ENCODE data around the gene MUC4. TPM values are rescaled to one million over a fixed set of nuclear protein-coding genes. Genes with fewer than 3 reads are reported as not detected.

The MUC4 gene
- total RNA-seq, 4 donors from 2014 or later = 0.27 TPM; not detected in 3

DNA sequence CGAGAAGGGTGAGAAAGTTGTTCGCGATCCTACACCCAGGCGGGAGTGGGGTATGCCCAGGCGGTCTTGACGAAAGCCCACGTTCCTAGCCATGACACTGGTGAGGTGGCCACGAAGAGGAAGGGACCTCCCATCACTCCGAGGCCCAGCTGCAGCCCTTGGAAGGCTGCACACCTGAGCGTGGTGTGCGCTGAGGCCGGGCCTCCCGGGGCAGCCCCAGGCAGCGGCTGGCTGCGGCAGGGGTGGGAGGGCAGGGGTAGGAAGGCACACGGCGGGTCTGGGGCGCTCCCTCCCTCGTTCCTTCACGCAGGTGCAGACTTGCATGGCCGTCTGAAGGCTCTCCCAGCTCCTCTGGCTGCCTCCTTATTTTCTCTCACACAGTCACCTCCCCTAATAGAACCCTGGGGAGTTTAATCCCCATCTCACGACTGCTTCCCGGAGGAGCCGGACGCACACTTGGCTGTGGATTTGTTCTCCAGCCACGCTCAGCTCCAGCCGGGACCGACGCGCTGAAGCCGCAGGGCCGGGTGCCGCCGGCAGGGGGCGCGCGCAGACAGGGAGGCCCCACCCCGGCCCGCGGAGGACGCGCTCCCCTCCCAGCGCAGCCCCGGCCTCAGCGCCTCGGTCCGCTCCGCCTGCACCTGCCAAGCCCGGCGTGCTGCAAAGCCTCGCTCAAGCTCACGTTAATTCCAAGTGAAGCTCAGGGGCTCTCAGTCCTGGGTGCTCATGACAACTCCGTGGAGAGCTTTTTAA is 37.8 kb upstream of the MUC4 start:
- no peaks in the 10 kb centered on the region for H3K36me3 ChIP-seq
- H3K27me3 ChIP-seq = no peaks in the 10 kb centered on the region
- DNase-seq = no peak
- H3K4me3 ChIP-seq = no peak overlapping the region
- no peaks in the 10 kb centered on the region for H3K9me3 ChIP-seq
- in situ Hi-C loops (cut with MboI; ENCODE audit: low sequenced_read_pairs in 4 of 4) = loop anchor here (10.0 to 25.0 kb wide), 4 partner anchors 65 to 287 kb away; partner anchors contain the start of gene APOD (in 1 of the 4)
- TF ChIP-seq, protein P1, sequence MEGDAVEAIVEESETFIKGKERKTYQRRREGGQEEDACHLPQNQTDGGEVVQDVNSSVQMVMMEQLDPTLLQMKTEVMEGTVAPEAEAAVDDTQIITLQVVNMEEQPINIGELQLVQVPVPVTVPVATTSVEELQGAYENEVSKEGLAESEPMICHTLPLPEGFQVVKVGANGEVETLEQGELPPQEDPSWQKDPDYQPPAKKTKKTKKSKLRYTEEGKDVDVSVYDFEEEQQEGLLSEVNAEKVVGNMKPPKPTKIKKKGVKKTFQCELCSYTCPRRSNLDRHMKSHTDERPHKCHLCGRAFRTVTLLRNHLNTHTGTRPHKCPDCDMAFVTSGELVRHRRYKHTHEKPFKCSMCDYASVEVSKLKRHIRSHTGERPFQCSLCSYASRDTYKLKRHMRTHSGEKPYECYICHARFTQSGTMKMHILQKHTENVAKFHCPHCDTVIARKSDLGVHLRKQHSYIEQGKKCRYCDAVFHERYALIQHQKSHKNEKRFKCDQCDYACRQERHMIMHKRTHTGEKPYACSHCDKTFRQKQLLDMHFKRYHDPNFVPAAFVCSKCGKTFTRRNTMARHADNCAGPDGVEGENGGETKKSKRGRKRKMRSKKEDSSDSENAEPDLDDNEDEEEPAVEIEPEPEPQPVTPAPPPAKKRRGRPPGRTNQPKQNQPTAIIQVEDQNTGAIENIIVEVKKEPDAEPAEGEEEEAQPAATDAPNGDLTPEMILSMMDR (IDR thresholded peaks at IDR 0.05 in 4 of 5, conservative IDR thresholded peaks at IDR 0.05 in 1 of 5) = peak in 3 of 5 experiments; percentile 21 to 41 (median 28)
- TF ChIP-seq POLR2A (IDR thresholded peaks at IDR 0.05) = no peak
- peaks cover 17 to 22% of the 10 kb centered on the region in 2 donors for H3K4me1 ChIP-seq
- H3K27ac ChIP-seq = no peak overlapping the region
- intact Hi-C loops (cut with DNase I; ENCODE audit: low total_unique reads) = loop anchor here (5.0 to 10.0 kb wide), 2 partner anchors 307 to 575 kb away; partner anchors contain the start of genes PPP1R2 and XXYLT1
- no peak for ATAC-seq

DNA sequence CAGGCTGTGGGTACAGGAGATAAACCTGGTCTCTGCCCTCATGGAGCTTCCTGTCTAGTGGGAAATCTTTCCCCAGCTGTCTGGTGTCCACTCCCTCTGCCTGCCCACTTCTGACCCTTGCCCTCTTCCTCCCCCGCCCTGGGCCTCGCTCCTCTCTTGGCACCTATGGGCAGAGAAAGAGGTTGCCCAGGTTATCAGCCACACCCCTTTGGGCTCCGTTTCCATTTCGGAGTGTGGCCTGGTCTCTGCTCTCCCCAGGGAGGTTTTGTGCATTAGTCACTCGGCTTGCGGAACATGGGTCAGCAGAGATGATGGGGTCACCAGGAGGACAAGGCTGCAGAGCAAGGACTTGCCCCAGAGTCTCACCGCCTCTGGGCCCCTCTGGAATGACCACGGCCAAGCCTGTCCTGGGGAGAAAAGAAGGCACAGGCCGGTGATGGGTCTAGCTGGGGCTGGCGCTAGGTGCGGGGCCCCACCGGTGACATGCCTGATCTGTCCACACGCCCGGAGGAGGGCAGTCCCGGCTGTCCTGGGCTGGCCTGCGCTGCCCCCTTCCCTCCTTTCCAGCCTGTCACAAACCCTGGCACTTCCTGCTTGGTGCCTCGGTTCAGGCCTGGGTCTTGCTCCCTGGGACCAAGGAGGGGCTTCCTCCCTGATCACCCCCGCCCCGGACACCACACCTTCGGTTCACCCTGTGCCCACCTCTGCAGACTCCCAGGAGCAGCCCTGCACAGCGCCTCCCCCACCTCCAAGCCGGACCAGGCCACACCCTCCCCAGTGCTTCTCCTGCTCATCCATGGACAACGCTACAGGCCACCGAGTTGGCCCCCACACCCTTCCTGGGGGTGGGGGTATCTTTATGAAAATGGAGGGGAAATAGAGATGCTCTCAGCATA is 35.6 kb upstream of the MUC4 start:
- Histone ChIP-seq H3K4me1 (peaks cover 11 to 13% of the 10 kb centered on the region in 2 donors), H3K27ac (no peak overlapping the region), H3K36me3 (no peaks in the 10 kb centered on the region), H3K9me3 (no peaks in the 10 kb centered on the region), H3K27me3 (no peaks in the 10 kb centered on the region), H3K4me3 (no peak overlapping the region)
- ATAC-seq = no peak
- in situ Hi-C loops (cut with MboI; ENCODE audit: low sequenced_read_pairs in 4 of 4) = loop anchor here in 3 of 4 donors (25.0 kb wide), 3 partner anchors 235 to 285 kb away; partner anchors contain the start of gene APOD (in 1 of the 3)
- intact Hi-C loops (cut with DNase I; ENCODE audit: low total_unique reads) = no loop called here
- TF ChIP-seq POLR2A (IDR thresholded peaks at IDR 0.05) = no peak
- TF ChIP-seq, protein P1 (IDR thresholded peaks at IDR 0.05 in 4 of 5, conservative IDR thresholded peaks at IDR 0.05 in 1 of 5) = no peak
- no peak for DNase-seq

DNA sequence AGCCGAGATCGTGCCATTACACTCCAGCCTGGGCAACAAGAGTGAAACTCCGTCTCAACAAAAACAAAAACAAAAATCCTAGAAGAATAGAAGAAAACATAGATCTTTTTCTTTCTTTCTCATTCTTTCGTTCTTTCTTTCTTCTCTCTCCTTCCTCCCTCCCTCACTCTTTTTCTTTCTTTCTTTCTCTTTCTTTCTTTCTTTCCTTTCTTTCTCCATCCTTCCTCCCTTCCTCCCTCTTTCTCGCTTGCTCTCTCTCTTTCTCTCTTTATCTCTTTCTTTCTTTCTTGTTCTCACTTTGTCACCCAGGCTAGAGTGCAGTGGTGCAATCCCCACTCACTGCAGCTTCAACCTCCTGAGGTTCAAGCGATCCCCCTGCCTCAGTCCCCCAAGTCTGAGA is 33.8 kb upstream of the MUC4 start:
- ATAC-seq = no peak
- Histone ChIP-seq H3K36me3 (no peaks in the 10 kb centered on the region), H3K9me3 (no peaks in the 10 kb centered on the region), H3K27me3 (no peaks in the 10 kb centered on the region), H3K4me3 (no peak overlapping the region), H3K4me1 (no peaks in the 10 kb centered on the region), H3K27ac (no peak overlapping the region)
- intact Hi-C loops (cut with DNase I; ENCODE audit: low total_unique reads) = no loop called here
- in situ Hi-C loops (cut with MboI; ENCODE audit: low sequenced_read_pairs in 4 of 4) = loop anchor here in 3 of 4 donors (25.0 kb wide), 3 partner anchors 233 to 283 kb away; partner anchors contain the start of gene APOD (in 1 of the 3)
- TF ChIP-seq, protein P1 (IDR thresholded peaks at IDR 0.05 in 4 of 5, conservative IDR thresholded peaks at IDR 0.05 in 1 of 5) = no peak
- no peak for TF ChIP-seq POLR2A (IDR thresholded peaks at IDR 0.05)
- no peak for DNase-seq

DNA sequence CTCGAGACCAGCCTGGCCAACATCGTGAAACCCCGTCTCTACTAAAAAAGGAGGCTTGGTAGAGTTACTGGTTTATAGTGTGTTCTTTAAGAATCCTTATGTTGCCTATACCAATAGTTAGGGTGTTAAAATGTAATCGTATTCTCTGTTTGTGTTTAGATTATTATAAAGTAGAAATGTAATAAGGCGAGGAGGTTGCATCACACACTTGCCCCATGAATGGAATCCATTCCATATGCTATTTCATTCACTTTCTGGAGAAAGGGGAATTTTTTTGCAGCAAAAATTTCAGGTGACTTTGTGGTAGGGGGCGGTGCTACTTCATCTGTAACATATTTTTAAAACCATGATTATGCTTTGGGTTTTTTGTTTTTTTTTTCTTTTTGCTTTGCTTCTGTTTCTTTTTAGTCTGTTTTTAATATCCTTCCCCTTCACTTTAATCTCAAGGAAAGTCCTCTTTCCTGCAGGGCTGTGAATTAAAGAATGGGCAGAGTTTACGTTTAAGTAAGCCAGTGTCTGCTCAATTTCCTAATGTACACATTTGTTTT is 33.0 kb upstream of the MUC4 start:
- in situ Hi-C loops (cut with MboI; ENCODE audit: low sequenced_read_pairs in 4 of 4) (loop anchor here in 3 of 4 donors (25.0 kb wide), 3 partner anchors 232 to 282 kb away; partner anchors contain the start of gene APOD (in 1 of the 3)), intact Hi-C loops (cut with DNase I; ENCODE audit: low total_unique reads) (no loop called here)
- H3K4me3 ChIP-seq = no peak overlapping the region
- no peaks in the 10 kb centered on the region for H3K4me1 ChIP-seq
- no peaks in the 10 kb centered on the region for H3K36me3 ChIP-seq
- TF ChIP-seq, protein P1 (IDR thresholded peaks at IDR 0.05 in 4 of 5, conservative IDR thresholded peaks at IDR 0.05 in 1 of 5) = no peak
- TF ChIP-seq POLR2A (IDR thresholded peaks at IDR 0.05) = no peak
- DNase-seq (no peak), ATAC-seq (no peak)
- H3K9me3 ChIP-seq = no peaks in the 10 kb centered on the region
- no peak overlapping the region for H3K27ac ChIP-seq
- H3K27me3 ChIP-seq = peaks cover 0 to 1% (median 0%) of the 10 kb centered on the region in 3 donors

All from gastrocnemius medialis (tissue), 4 donors.